Endodermal cell (in vitro differentiated cells): Measurements from ENCODE around the gene ZBTB20. TPM values are rescaled to one million over a fixed set of nuclear protein-coding genes. Genes with fewer than 3 reads are reported as not detected.

Experiments
- DNase-seq: peaks from one replicate; pipeline ENCODE4 v3.0.0-alpha.2; 2017
- H3K27ac ChIP-seq: 2 replicates; pipeline ENCODE4 v1.5.1; 2013; ENCODE audit warnings: mild to moderate bottlenecking, low read depth, low read length, moderate library complexity
- H3K27me3 ChIP-seq: 2 replicates; pipeline ENCODE4 v1.6.1; 2013; ENCODE audit warnings: mild to moderate bottlenecking, low read length, moderate library complexity; ENCODE audit not compliant: insufficient read depth, control insufficient read depth, poor library complexity, severe bottlenecking
- H3K36me3 ChIP-seq: 2 replicates; pipeline ENCODE4 v1.7.0; 2013; ENCODE audit warnings: mild to moderate bottlenecking, low read length, moderate library complexity; ENCODE audit not compliant: control insufficient read depth, insufficient read depth
- H3K4me1 ChIP-seq: one replicate; pipeline ENCODE4 v1.7.0; 2013; ENCODE audit warnings: low read length; ENCODE audit not compliant: control insufficient read depth, insufficient read depth
- H3K4me3 ChIP-seq: 2 replicates; pipeline ENCODE4 v1.5.1; 2013; ENCODE audit warnings: mild to moderate bottlenecking, low read length, moderate library complexity
- H3K9ac ChIP-seq: 2 replicates; pipeline ENCODE4 v1.6.1; 2013; ENCODE audit warnings: mild to moderate bottlenecking, low read length, moderate library complexity; ENCODE audit not compliant: poor library complexity, severe bottlenecking; ENCODE audit errors: extremely low read depth
- H3K9me3 ChIP-seq: 2 replicates; pipeline ENCODE4 v1.6.1; 2013; ENCODE audit warnings: mild to moderate bottlenecking, low read length, moderate library complexity; ENCODE audit not compliant: control insufficient read depth
- H3K27ac Mint-ChIP-seq: 2 replicates; pipeline ENCODE4 v1.8.0; 2020; ENCODE audit warnings: mixed read lengths
- H3K27me3 Mint-ChIP-seq: 2 replicates; pipeline ENCODE4 v1.8.0; 2021; ENCODE audit warnings: mild to moderate bottlenecking, mixed read lengths; ENCODE audit not compliant: insufficient read depth
- H3K36me3 Mint-ChIP-seq: 2 replicates; pipeline ENCODE4 v1.8.0; 2020; ENCODE audit warnings: low read depth, mixed read lengths
- H3K4me1 Mint-ChIP-seq: 2 replicates; pipeline ENCODE4 v1.8.0; 2020; ENCODE audit warnings: mixed read lengths
- H3K4me3 Mint-ChIP-seq: 2 replicates; pipeline ENCODE4 v1.8.0; 2020; ENCODE audit warnings: mild to moderate bottlenecking, moderate library complexity, mixed read lengths
- H3K9me3 Mint-ChIP-seq: 2 replicates; pipeline ENCODE4 v1.8.0; 2020; ENCODE audit warnings: mild to moderate bottlenecking, mixed read lengths
- WGBS, 2 experiments: methylation state at CpG; one replicate each; pipeline versions ENCODE4 v1.1.5 to v1.1.7; 2013; ENCODE audit warnings: missing lambda C conversion rate in 2 of 2, mixed read lengths in 1 of 2; ENCODE audit not compliant: insufficient coverage in 1 of 2, insufficient read length in 1 of 2; 5-methylcytosine and 5-hydroxymethylcytosine counted together
- total RNA-seq, 2 donors: library from RNA; stranded (reverse); fragmentation: NEBNext Ultra II Directional in 1 of 2; extraction: Animal tissue kit (Norgen Biotek cat#: 25700) in 1 of 2; gene quantifications; 2 replicates in 1 of 2; 3 replicates in 1 of 2; pipeline ENCODE4 v1.2.1, GENCODE V29; 2021
- TF ChIP-seq, protein P1 (sequence below): fragments of 200-600 bp; sonication (generic); conservative IDR thresholded peaks from 2 replicates; pipeline ENCODE4 v1.5.0; 2021; ENCODE audit warnings: antibody characterized with exemption, mild to moderate bottlenecking

Gene ZBTB20
- total RNA-seq, 2 donors from 2014 or later = 1.6 to 2.9 TPM

DNA sequence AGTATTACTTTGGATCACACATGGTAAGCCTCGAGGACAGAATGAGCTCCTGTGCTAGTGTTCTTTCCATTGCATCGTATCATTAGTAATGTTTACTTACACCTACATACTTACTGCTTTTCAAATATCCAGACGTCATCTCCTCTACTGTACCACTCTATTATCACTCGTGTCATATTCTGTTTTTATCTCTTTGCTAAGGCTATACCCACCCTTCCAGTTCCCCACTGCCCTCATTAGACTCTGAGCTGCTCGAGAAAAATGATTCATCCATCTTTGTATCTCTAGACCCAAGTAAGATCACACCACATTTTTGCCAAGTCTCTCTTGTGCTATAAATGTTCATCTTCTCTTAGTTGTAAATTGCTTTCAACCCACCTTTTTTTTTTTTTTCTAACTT lies 607.6 kb downstream of the ZBTB20 start:
- Histone ChIP-seq H3K27me3 (no peaks in the 10 kb centered on the region), H3K9me3 (no peaks in the 10 kb centered on the region), H3K4me1 (peaks cover 3% of the 10 kb centered on the region), H3K4me3 (no peak overlapping the region), H3K9ac (no peak overlapping the region), H3K36me3 (no peaks in the 10 kb centered on the region), H3K27ac (no peak overlapping the region)
- TF ChIP-seq, protein P1, sequence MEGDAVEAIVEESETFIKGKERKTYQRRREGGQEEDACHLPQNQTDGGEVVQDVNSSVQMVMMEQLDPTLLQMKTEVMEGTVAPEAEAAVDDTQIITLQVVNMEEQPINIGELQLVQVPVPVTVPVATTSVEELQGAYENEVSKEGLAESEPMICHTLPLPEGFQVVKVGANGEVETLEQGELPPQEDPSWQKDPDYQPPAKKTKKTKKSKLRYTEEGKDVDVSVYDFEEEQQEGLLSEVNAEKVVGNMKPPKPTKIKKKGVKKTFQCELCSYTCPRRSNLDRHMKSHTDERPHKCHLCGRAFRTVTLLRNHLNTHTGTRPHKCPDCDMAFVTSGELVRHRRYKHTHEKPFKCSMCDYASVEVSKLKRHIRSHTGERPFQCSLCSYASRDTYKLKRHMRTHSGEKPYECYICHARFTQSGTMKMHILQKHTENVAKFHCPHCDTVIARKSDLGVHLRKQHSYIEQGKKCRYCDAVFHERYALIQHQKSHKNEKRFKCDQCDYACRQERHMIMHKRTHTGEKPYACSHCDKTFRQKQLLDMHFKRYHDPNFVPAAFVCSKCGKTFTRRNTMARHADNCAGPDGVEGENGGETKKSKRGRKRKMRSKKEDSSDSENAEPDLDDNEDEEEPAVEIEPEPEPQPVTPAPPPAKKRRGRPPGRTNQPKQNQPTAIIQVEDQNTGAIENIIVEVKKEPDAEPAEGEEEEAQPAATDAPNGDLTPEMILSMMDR = no peak
- Mint-ChIP-seq H3K36me3 (no peaks in the 10 kb centered on the region), H3K9me3 (no peaks in the 10 kb centered on the region), H3K27ac (no peak overlapping the region), H3K27me3 (no peaks in the 10 kb centered on the region), H3K4me3 (no peak overlapping the region), H3K4me1 (peaks cover 19% of the 10 kb centered on the region)
- no peak for DNase-seq
- WGBS, 2 experiments = 88 to 93% methylated on average over 4 to 5 of the region's 5 CpGs

DNA sequence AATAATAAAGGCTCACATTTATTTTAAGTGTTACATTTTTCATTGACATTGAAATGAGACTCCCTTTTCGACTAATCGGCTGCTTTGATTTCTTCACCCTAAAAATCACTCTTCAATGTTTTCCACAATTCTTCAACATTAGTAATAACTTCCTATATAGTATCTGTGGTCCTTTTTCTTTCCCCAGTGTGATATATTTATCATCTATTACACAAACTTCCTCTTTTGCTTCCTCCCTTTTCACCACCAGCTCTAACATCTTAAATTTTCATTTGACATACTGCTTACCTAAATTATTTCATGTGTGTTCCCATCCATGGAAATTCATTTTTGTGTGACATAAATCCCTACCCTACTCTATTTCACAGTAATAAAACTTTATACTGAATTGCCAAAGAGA lies 608.9 kb downstream of the ZBTB20 start:
- no peaks in the 10 kb centered on the region for H3K9me3 ChIP-seq
- no peak overlapping the region for H3K4me3 ChIP-seq
- peaks cover 3% of the 10 kb centered on the region for H3K4me1 ChIP-seq
- H3K27ac ChIP-seq = no peak overlapping the region
- no peak for DNase-seq
- no peak overlapping the region for H3K4me3 Mint-ChIP-seq
- H3K9me3 Mint-ChIP-seq = peaks cover 6% of the 10 kb centered on the region
- no peaks in the 10 kb centered on the region for H3K36me3 Mint-ChIP-seq
- no peaks in the 10 kb centered on the region for H3K27me3 ChIP-seq
- no peaks in the 10 kb centered on the region for H3K27me3 Mint-ChIP-seq
- 94 to 98% methylated on average over 2 of the region's 2 CpGs for WGBS, 2 experiments
- no peak overlapping the region for H3K9ac ChIP-seq
- peaks cover 18% of the 10 kb centered on the region for H3K4me1 Mint-ChIP-seq
- TF ChIP-seq, protein P1 = no peak
- H3K27ac Mint-ChIP-seq = no peak overlapping the region
- H3K36me3 ChIP-seq = no peaks in the 10 kb centered on the region

DNA sequence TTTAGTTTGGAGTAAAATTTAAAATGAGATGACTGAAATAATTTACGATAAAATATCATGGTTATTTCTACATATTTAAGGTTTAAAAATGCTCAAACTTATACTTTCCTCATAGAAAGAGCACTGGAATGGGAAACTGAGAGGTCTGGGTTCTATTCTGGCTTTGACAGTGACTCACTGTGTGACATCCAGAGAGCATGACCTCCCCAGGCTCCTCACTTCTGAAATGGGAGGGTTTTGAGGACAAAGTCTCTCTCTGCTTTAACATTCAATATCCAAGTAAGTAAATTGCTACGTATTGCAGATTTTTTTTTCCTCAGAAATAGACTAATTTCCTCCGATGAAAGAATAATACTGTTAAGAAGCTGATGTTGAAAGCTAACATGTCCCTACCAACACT lies 618.6 kb downstream of the ZBTB20 start:
- Histone ChIP-seq H3K36me3 (no peaks in the 10 kb centered on the region), H3K9me3 (no peaks in the 10 kb centered on the region), H3K4me1 (no peaks in the 10 kb centered on the region), H3K9ac (no peak overlapping the region), H3K27ac (no peak overlapping the region), H3K4me3 (no peak overlapping the region), H3K27me3 (no peaks in the 10 kb centered on the region)
- H3K27me3 Mint-ChIP-seq = no peaks in the 10 kb centered on the region
- no peak overlapping the region for H3K27ac Mint-ChIP-seq
- H3K36me3 Mint-ChIP-seq = no peaks in the 10 kb centered on the region
- TF ChIP-seq, protein P1 = no peak
- no peaks in the 10 kb centered on the region for H3K4me1 Mint-ChIP-seq
- H3K4me3 Mint-ChIP-seq = no peak overlapping the region
- H3K9me3 Mint-ChIP-seq = peaks cover 7% of the 10 kb centered on the region
- WGBS, 2 experiments = 80 to 100% methylated on average over 1 to 2 of the region's 3 CpGs
- DNase-seq = no peak
